ENCODE results near the gene MMP13.

The MMP13 gene

GRCh38 chr11:102950622-102951081, 4.9 kb downstream of the MMP13 start:
- CTCF ChIA-PET, result interaction anchor here (0.7 to 1.4 kb wide), 3 partner anchors 9 to 650 kb away, joined by 3 to 7 read pairs (median 3); no protein-coding TSS in a partner anchor
- no peak overlapping the region for H3K4me3 ChIP-seq (ENCODE audit: low read depth, low read length)
- no peaks in the 10 kb centered on the region for H3K36me3 ChIP-seq (ENCODE audit: control insufficient read depth in 2 of 2, insufficient read depth in 1 of 2, low read length in 2 of 2)
- no peak for TF ChIP-seq ZNF837 (tag by site-specific recombination; IDR thresholded peaks at IDR 0.05)
- TF ChIP-seq ZNF132 (tag by site-specific recombination; IDR thresholded peaks at IDR 0.05; ENCODE audit: borderline replicate concordance), result no peak
- TF ChIP-seq ZNF664 (tag by site-specific recombination; IDR thresholded peaks at IDR 0.05), result no peak
- TF ChIP-seq, protein P1, sequence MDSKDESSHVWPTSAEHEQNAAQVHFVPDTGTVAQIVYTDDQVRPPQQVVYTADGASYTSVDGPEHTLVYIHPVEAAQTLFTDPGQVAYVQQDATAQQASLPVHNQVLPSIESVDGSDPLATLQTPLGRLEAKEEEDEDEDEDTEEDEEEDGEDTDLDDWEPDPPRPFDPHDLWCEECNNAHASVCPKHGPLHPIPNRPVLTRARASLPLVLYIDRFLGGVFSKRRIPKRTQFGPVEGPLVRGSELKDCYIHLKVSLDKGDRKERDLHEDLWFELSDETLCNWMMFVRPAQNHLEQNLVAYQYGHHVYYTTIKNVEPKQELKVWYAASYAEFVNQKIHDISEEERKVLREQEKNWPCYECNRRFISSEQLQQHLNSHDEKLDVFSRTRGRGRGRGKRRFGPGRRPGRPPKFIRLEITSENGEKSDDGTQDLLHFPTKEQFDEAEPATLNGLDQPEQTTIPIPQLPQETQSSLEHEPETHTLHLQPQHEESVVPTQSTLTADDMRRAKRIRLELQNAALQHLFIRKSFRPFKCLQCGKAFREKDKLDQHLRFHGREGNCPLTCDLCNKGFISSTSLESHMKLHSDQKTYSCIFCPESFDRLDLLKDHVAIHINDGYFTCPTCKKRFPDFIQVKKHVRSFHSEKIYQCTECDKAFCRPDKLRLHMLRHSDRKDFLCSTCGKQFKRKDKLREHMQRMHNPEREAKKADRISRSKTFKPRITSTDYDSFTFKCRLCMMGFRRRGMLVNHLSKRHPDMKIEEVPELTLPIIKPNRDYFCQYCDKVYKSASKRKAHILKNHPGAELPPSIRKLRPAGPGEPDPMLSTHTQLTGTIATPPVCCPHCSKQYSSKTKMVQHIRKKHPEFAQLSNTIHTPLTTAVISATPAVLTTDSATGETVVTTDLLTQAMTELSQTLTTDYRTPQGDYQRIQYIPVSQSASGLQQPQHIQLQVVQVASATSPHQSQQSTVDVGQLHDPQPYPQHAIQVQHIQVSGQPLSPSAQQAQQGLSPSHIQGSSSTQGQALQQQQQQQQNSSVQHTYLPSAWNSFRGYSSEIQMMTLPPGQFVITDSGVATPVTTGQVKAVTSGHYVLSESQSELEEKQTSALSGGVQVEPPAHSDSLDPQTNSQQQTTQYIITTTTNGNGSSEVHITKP (tag by site-specific recombination; IDR thresholded peaks at IDR 0.05), result no peak
- TF ChIP-seq ZNF777 (tag by site-specific recombination; IDR thresholded peaks at IDR 0.05; ENCODE audit: borderline replicate concordance), result no peak
- no peak for TF ChIP-seq ZNF449 (tag by site-specific recombination; IDR thresholded peaks at IDR 0.05)
- no peak for TF ChIP-seq SP3 (tag by site-specific recombination; IDR thresholded peaks at IDR 0.05)
- TF ChIP-seq ZNF433 (tag by site-specific recombination; IDR thresholded peaks at IDR 0.05; ENCODE audit: low read depth), result no peak
- no peak for TF ChIP-seq ZNF548 (tag by site-specific recombination; IDR thresholded peaks at IDR 0.05)
- TF ChIP-seq, protein P2, sequence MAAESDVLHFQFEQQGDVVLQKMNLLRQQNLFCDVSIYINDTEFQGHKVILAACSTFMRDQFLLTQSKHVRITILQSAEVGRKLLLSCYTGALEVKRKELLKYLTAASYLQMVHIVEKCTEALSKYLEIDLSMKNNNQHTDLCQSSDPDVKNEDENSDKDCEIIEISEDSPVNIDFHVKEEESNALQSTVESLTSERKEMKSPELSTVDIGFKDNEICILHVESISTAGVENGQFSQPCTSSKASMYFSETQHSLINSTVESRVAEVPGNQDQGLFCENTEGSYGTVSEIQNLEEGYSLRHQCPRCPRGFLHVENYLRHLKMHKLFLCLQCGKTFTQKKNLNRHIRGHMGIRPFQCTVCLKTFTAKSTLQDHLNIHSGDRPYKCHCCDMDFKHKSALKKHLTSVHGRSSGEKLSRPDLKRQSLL (tag by site-specific recombination; IDR thresholded peaks at IDR 0.05), result no peak
- no peak for TF ChIP-seq SP2 (tag by site-specific recombination; IDR thresholded peaks at IDR 0.05)
- TF ChIP-seq ZFP41 (tag by site-specific recombination; IDR thresholded peaks at IDR 0.05; ENCODE audit: borderline replicate concordance), result no peak
- TF ChIP-seq ZNF302 (tag by site-specific recombination; IDR thresholded peaks at IDR 0.05; ENCODE audit: low read depth), result no peak
- TF ChIP-seq ZBTB11 (tag by site-specific recombination; conservative IDR thresholded peaks at IDR 0.05; ENCODE audit: low read depth), result no peak
- H3K4me1 ChIP-seq (ENCODE audit: control insufficient read depth, insufficient read depth, low read length), result no peaks in the 10 kb centered on the region
- POLR2A ChIA-PET, result no interaction called here
- no peaks in the 10 kb centered on the region for H3K9me3 ChIP-seq (ENCODE audit: control insufficient read depth, insufficient read depth, low read depth, low read length)
- no peak overlapping the region for H3K27ac ChIP-seq (ENCODE audit: extremely low read depth, low read depth, low read length)

GRCh38 chr11:102946237-102946636, 9.3 kb downstream of the MMP13 start:
- no peak overlapping the region for H3K27ac ChIP-seq (ENCODE audit: extremely low read depth, low read depth, low read length)
- no peaks in the 10 kb centered on the region for H3K9me3 ChIP-seq (ENCODE audit: control insufficient read depth, insufficient read depth, low read depth, low read length)
- ChIA-PET CTCF (interaction anchor here (0.8 to 2.2 kb wide), 4 partner anchors 11 to 214 kb away, joined by 3 to 12 read pairs (median 5); no protein-coding TSS in a partner anchor), POLR2A (no interaction called here)
- no peaks in the 10 kb centered on the region for H3K36me3 ChIP-seq (ENCODE audit: control insufficient read depth in 2 of 2, insufficient read depth in 1 of 2, low read length in 2 of 2)
- no peaks in the 10 kb centered on the region for H3K4me1 ChIP-seq (ENCODE audit: control insufficient read depth, insufficient read depth, low read length)
- TF ChIP-seq TRIM28 (IDR thresholded peaks at IDR 0.05; ENCODE audit: borderline replicate concordance, low read length) (0 out of 2 replicates have a peak, but pooled peaks have one; percentile 24), ZNF366 (tag by site-specific recombination; conservative IDR thresholded peaks at IDR 0.05) (no peak)
- H3K4me3 ChIP-seq (ENCODE audit: low read depth, low read length), result no peak overlapping the region
